Panc1 (cell line): ENCODE data around the gene GBE1.

Experiments
- POLR2AphosphoS5 ChIP-seq: IDR thresholded peaks from 2 replicates; pipeline ENCODE4 v1.6.1; 2012; ENCODE audit warnings: mild to moderate bottlenecking, low read depth, low read length, moderate library complexity
- TF ChIP-seq, protein P1 (sequence below): fragments of 450-650 bp; IDR thresholded peaks from 2 replicates; pipeline ENCODE4 v1.5.1; 2017; ENCODE audit warnings: mild to moderate bottlenecking

- TF ChIP-seq, protein P1, sequence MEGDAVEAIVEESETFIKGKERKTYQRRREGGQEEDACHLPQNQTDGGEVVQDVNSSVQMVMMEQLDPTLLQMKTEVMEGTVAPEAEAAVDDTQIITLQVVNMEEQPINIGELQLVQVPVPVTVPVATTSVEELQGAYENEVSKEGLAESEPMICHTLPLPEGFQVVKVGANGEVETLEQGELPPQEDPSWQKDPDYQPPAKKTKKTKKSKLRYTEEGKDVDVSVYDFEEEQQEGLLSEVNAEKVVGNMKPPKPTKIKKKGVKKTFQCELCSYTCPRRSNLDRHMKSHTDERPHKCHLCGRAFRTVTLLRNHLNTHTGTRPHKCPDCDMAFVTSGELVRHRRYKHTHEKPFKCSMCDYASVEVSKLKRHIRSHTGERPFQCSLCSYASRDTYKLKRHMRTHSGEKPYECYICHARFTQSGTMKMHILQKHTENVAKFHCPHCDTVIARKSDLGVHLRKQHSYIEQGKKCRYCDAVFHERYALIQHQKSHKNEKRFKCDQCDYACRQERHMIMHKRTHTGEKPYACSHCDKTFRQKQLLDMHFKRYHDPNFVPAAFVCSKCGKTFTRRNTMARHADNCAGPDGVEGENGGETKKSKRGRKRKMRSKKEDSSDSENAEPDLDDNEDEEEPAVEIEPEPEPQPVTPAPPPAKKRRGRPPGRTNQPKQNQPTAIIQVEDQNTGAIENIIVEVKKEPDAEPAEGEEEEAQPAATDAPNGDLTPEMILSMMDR, result no peak
- TF ChIP-seq POLR2AphosphoS5, result no peak
Measured at GRCh38 chr3:81445712-81446111, 315.7 kb downstream of the GBE1 start.
